H4 (cell line): ENCODE results near the gene SMIM13. TPM values are rescaled to one million over a fixed set of nuclear protein-coding genes. Genes with fewer than 3 reads are reported as not detected.

Experiments used
- DNase-seq: peaks from one replicate; pipeline ENCODE4 v3.0.0-alpha.2; 2015; ENCODE audit warnings: low spot score
- total RNA-seq: library from RNA; depleted of rRNA; stranded (reverse); fragments of >200 nt; shearing (Covaris generic); gene quantifications from 2 replicates; pipeline ENCODE4 v1.2.3, GENCODE V29; 2014

SMIM13 gene
- total RNA-seq, 1 experiment from 2014 or later, result 9.7 TPM

DNA sequence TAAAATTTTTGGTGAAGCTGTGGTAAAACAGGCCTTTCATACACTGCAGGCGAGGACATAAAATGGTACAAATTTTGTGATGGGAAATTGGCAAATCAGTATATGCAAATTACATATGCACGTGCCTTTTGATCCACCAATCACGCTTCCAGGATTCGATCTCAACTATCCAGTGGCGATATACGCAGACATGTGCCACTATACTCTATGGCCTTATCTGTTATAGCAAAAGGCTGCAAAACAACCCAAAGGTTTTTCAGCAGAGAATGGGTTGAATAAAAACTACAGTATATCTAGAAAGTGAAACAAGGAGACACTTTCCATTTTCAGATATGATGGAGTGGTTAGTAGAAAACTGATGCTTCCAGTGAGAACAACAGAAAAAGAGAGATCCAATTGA lies 59.8 kb downstream of the SMIM13 start:
- no peak for DNase-seq

DNA sequence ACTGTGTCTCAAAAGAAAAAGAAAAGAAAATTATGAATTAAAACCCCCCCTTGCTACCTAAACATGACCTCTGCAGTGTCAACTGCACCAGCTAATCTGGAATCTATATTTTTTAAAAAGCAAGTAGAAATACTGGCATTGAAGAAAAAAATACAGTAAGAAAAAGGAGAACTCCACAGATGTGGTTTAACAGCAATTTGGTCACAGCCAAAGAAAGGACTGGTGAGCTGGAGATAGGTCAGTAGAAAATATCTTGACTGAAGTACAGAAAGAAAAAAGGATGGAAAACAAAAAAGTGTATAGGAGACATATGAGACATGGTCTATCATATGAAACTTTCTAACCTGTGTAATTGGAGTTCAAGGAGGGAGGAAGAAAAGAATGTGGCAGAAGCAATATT lies 62.0 kb downstream of the SMIM13 start:
- DNase-seq, result no peak

DNA sequence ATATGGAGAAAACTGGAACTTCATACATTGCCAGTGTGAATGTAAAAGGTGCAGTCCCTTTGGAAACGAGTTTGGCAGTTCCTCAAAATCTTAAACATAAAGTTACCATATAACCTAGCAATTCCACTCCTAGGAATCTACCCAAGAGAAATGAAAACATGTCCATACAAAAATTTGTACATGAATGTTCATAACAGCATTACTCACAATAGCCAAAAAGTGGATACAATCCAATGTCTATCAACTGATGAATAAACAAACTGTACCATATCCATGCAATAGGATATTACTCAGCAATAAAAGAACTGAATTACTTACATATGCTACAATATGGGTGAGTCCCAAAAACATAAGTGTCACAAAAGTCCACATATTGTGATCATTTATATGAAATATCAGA lies 66.6 kb downstream of the SMIM13 start:
- DNase-seq, result no peak

DNA sequence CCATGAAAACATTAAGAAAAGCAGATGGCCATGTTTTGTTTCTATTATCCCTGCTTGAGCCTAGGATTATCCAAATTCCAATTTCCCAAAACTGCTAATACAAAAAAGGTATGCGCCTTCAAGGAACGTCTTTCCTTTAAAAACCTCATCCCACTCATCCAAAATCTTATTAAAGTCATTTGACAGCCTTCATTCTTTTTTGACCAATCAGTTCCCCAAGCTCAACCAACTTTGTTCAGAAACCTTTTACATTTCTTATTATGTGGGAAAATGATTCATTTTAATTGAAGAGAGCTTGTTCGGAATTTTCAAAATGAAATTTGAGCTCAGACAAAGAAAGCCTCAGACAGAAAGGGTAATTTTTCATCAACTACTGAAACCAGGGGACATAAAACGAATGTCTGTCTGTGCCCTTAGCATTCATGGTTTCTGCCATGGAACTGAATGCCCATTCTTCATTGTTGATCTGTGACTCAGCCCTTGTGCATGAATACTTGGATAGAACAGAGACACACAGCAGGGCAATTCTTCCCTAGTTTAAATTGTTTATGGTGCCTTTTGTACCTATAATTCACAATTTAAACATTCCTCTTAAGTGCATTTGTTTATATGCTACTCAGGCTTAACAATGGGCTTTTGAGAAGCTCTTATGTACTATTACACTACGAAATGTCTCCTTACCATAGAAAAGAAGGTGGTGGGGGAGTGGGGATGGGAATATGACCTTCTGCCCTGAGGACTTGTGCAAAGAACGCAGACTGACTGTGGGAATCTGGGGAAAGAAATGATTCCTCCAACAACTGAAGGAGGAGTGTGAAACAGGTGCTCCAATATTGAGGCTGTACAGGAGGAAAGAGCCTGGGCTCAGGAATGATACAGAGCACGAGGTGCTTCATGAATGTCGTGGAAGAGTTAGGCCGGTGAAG lies 67.7 kb downstream of the SMIM13 start:
- peak; percentile 48 for DNase-seq

DNA sequence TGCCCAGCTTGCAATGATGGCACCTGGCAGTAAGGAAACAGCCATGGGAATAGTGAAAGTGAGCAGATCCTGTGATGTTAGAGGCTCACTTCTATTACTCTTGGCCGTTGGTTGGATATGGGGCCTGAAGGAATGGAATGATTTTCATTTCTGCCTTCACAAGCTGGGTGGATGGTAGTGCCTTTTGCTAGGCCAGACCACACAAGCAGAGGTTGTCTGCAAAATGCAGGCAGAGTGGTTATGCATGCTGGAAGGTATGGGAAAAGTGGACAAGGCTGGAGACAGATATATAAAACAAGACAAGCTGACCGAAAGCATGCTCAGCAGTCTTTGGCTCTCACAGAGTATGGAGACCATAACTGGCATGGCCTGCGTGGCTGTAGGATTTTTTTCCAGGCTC lies 68.6 kb downstream of the SMIM13 start:
- no peak for DNase-seq

DNA sequence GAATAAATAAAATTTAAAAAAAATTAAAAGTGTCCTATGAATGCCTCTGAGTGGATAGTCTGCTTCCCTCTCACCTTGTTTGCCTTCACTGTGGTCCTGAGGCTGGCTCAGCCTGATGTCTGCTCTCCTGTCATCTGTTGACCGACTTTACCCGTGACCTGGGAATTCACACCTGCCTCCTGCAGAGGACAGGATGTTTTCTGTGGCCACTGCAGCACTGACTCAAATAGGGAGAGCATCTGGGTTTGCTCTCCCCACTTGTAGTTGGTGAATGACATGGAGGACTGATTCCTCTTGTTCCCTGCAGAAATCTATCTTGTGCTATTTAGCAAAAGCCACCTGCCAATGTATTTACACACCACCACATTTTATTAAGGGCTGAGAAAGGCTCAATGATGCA lies 70.3 kb downstream of the SMIM13 start:
- no peak for DNase-seq

DNA sequence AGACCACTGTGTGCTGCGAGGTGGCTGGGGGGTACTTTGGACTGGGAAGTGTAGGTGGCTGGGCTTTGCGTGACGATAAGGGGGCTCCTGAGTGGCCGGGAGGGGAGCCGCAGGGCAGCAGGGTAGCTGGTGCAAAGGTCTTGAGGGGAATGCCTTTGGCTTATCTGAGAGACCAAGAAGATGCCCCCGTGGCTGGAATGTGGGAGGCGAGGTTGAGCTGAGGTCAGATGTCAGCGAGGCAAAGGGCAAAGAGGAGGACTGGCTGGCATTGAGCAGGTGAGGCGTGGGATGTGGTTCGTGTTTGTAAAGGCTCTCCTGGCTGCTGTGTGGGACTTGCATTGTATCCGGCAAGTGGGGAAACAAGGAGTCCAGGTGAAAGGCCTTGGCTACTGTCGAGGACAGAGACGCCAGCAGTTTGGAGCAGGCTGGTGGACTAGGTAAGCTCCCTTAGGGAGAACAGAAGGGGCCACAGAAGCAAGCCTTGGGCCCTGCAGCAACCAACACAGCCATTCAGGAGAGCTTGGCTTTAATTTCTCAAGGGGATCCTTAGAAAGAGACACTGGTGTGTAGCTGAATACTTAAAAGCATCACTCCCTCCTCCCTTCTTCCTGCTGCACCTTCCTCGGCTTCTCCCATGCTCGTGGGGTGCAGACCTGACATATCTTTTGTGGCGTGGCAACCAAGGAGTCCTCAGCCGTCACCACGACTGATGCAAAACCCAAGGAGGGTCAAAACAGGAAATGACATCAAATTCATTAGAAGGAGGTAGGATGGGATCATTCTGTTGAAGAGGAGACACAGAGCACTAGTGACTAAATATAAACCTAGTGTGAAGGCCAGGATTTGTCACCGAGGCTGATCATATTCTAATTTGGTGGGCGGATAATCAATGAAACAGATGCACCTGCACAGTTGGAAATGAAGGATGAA lies 71.3 kb downstream of the SMIM13 start:
- no peak for DNase-seq

DNA sequence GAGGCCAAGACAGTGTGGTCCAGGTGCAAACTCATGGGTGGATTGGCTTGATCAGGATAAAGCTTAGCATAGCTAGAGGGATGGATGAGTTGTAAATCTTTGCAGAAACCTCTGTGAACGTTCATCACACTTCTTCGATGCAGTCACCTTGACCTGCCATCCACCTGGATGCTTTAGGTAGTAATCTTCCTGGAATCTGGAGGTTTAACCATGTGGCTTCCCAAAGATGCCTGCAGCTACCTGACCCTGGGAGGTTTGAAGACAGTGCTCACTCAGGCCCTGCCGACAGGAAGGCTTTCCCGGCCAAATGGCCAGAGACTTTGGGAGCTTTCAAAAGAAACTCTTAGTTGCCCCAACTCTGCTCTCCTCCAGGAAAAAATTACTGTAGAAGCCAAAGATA lies 73.3 kb downstream of the SMIM13 start:
- no peak for DNase-seq

DNA sequence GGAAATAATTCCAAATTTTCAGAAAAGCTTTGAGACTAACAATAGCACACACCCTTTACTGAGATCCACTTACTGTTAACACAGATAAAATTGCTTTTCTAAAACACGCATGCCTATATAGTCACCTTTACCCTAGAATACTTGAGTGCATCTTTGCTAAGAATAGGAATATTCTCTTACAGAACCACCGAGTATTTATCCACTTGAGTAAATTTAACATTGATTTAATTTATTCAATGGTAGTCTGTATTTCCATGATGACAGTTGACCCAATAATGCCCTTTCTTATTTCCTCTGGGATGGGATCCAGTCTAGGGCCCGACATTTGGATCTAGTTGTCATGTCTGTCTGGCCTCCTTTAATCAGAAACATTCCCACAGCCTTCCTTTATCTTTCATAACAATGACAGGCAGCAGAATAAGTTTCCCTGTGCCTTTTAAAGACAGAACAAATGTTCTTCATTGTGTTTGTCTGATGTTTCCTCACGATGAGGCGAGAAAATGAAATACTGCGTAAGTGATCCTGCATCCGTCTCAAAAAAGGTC lies 74.5 kb downstream of the SMIM13 start:
- DNase-seq, result no peak

DNA sequence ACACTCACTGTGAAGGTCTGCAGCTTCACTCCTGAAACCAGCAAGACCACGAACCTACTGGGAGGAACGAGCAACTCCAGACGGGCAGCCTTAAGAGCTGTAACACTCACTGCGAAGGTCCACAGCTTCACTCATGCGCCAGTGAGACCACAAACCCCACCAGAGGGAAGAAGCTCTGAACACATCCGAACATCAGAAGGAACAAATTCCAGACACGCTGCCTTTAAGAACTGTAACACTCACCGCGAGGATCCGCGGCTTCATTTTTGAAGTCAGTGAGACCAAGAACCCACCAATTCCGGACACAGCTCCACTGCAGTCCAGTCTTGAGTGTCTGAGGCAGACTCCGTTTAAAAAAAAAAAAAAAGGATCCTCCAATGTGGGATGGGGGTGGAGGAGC lies 78.3 kb downstream of the SMIM13 start:
- no peak for DNase-seq

DNA sequence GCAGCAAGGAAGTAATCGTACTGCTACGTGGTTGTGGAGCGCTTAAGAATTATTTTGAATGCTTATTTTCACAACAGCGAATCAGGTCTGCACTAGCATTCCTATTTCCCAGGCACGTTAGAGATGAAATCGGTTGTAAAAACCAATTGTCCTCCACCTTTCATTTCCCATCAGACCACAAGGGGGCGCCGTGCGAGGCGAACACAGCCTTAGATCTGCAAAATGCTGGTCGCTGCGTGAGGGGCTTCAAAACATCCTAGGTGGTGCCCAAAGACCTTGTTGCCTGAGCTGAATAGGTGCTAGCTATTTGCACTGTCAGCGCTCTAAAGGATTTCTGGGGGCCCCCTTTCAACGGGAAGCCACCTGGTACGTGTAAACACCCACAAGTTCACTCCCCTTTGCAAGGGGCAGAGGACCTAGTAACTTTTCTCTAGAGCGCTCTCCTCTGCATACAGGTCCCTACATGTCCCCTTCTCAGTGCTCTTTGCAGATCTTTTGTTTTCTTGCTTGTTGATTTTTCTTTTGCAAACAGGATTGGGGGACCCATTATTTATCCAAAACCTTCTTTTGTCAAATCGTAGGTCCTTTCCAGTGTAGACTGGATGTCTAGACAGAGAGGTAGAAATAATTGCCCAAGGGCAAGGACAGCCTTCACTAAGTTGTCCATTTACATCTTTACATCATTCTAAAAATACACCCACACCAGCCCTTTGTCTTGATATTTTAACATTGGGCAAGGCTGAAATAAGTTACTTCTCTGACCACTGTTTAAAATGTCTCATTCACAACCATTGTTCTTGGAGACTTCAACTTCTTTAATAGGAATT lies 79.1 kb downstream of the SMIM13 start:
- peak; percentile 25 for DNase-seq

DNA sequence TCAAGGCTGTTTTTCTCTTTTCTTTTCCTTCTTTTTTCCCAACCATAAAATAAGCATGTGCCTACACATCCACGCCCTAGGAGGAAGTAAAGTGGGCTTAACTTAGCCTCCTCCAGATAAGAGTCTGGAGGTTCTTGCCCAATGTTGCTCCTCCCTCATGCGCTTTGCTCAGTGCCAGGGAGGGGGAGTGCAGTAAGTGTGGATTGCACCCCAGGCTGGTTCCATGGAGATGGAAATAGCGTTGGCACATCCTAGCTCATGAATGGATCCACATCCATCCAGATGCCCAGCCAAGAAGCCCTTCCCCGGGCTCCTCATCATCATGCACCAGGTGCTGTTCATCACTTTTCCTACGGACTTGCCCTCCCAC lies 80.6 kb downstream of the SMIM13 start:
- DNase-seq, result no peak

DNA sequence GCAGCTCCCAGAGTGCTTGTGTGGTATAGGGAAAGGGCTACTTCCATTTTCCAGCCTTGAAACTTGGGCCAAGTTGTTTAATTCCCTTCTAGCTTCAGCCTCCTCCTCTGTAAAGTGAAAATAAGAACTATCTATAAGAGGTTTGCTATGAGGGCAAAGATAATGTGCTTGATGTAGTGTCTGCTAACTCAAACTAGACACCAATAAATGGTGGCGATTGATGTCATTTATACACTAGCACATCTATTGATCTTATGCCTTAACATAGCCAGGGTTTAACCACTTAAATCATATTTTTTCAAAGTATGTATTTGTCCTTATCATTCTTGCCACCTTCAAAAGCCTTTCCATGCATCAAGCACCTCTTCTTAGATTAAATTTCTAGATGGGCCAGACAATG lies 83.6 kb downstream of the SMIM13 start:
- no peak for DNase-seq

DNA sequence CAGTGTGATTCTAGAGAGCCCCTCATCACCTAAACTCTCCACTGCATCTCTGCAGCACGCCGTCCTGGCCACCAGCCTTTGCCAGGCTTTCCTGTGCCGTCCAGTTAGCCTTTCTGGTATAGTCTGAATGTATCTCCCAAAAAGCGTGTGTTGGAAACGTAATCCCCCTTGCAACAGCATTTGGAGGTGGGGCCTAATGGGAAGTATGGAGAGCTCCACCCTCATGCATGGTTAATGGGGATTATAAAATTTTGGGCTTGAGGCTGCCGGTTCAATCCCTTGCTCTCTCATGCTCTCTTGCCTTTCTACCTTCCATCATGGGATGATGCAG lies 85.4 kb downstream of the SMIM13 start:
- DNase-seq, result no peak

DNA sequence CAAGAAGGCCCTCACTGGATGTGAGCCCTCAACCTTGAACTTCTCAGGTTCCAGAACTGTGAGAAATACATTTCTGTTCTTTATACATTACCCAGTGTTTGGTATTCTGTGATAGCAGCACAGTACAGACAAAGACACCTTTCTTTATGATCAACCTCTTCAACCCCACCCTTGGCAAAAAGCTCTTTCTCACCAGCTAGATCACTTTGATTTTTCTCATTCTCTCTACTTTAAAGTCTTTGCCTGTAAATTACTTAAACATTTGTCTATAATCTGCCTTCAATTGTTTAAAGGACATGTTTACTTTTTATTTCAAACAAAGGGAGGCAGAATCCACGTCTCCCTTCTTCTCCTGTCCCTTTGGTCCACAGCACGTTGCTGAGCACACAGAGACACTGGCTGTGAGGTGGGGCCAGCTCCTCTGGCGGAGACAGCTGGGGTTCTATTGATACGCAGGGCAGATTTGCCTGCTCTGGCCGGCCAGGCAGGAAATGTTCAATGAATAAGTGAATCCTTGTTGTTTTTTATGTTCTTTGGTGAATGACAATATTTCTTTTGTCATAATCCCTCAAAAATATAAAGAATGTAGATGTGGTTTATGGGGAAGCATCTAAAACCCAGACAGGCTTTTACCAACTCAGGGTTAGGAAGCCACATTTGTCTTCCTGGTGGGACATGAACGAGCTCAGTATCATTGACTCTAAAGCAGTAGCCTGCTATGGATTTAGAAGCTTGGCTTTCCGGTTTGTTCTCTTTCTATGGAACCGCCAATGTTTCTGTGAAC lies 86.0 kb downstream of the SMIM13 start:
- DNase-seq, result no peak

DNA sequence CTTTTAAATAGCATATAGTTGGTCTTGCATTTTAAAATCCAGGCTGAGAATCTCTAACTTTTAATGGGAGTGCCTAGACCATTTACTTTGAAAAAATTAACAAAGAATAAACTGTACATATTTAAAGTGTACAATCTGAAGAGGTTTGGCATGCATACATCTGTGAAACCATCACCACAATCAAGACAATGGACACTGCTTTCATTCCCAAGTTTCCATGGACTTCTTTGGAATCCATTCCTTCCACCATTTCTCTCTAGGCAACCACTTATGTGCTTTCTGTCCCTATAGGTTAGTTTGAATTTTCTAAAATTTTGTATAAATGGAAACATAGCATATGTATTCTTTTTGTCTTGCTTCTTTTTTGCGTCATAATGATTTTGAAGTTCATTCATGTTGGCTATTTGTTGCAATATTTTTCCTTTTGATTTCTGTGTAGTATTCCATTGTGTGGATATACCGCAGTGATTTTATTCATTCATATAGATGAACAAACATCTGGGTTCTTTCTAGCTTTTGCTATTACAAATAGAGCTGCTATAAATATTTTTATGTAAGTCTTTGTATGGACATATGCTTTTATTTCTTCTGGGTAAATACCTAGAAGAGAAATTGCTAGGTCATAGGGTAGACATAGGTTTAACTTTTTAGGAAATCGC lies 88.0 kb downstream of the SMIM13 start:
- DNase-seq, result no peak

DNA sequence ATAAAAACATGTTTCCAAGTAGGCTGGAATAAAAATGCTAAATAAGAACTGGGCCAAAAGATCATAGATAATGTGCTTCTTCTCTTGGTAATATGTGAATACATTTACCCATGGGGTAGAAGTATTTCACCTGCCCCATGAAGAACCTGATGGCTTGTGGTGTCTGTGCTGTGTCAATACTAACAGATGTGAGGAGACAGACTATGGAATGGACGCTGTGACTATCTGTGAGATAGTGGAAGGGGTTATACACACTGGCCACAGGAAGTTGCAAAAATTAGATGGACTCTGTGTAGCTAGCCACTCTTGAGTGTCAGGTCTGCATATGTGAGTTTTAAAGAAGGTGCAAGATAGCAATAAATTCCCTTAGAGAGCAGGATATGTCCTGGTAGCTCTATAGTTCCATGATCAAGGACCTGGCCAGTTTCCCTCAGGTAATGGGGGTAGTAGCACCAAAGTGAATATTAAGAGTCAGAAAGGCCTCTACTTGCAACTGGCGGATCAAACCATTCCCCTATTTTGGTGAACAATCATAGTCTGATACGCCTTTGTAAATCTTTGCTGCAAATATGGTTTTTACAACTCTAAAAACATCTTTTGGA lies 90.2 kb downstream of the SMIM13 start:
- no peak for DNase-seq

DNA sequence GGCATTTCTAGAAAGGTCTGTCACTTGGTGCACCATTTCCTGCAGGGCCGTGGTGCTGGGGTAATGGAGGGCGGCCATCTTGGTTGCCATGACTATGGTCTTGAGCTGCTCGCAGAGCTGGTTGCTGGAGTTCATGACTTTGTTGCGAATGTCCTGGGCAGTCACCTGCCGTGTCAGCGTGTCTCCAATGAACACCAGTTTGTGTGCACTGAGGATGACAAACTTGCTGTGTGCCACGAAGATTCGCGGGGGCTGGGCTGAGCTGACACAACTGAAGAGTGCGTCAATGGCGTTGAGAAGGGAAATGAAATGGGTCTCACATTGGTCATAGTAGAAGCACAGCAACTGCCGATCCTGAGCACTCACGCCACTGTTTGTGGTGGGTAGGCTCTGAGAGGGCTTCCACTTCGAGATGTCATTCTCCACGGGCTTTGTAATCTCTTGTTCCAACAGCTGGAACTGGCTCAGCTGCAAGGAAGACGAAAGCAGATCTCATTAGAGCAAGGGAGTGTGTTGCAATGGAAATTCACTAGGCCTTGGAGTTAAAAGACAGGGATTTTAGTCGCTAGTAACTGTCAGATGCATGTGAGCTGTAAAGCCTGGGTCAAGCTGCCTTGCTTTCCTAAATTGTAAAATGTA lies 91.7 kb downstream of the SMIM13 start:
- no peak for DNase-seq

DNA sequence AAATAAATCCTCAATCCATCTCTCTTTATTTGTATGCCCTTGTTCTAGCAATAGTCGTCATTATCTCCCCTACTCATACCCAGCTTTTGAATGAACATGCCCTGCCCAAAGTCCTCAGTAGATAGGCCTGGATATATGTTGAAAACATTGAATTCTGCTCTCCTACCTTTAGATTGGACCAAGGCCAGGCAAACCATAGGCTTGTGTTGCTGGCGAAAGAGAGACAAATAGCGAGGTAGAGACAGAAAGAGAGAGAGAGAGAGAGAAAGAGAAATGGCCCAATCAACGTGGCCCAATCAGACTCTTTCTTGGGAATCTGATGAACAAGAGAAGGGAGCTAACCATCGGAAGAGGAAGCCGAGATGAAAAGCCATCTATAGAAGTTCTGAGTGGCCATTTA lies 93.7 kb downstream of the SMIM13 start:
- no peak for DNase-seq
